ENCODE results near the gene HPDL. TPM values are rescaled to one million over a fixed set of nuclear protein-coding genes. Genes with fewer than 3 reads are reported as not detected.
A peak's percentile ranks its signal among the peaks of the same experiment; 100 is the strongest.
"Not testable (repeated sequence)": the region's sequence is repeated elsewhere in the genome, so short reads cannot be mapped to it uniquely, and the experiment has no call there.

The HPDL gene
- under 1 TPM; 0.36 to 0.80 (median 0.58) TPM for total RNA-seq (2021; fragmentation: NEBNext Ultra II Directional; extraction: Animal tissue kit (Norgen Biotek cat#: 25700))
- long read RNA-seq = 0 reads

DNA sequence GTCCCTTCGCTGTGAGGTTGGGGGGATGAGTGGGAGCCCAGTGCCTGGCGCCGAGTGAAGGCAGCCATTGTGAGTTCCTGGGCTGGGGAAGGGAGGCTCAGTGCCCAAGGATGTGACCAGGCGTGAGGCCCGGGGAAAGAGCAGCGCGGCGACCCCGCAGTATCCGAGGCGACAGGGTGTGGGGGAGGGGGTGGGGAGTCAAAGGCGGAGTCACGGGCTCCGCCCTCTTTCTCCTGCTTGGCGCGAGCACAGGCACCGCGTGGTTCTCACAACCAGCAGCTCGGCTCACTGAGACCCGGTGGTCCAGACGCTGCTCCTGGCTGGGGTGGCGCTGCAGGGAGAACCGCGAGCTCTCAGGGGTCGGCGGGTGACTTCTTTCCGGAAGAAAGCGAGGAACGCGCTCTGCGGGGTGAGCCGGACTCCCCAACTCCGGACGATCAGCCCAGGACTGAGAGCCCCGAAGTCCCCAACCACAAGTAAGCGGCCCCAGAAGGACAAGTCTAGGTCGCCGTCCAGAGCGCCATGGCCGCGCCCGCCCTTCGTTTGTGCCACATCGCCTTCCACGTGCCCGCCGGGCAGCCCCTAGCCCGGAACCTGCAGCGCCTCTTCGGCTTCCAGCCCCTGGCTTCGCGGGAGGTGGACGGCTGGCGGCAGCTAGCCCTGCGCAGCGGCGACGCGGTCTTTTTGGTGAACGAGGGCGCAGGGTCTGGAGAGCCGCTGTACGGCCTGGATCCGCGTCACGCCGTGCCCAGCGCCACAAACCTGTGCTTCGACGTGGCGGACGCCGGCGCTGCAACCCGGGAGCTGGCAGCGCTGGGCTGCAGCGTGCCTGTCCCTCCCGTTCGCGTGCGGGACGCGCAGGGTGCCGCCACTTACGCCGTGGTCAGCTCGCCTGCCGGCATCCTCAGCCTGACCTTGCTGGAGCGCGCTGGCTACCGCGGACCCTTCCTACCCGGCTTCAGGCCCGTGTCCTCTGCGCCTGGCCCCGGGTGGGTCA is at the start of gene HPDL:
HPDL (plus strand) TSS at position 269 of the 997 bp plus-strand sequence; CDS start at position 523, 254 bp downstream.
- no peak within 1 kb of the TSS for H3K27ac Mint-ChIP-seq
- peak within 1 kb of the TSS; percentile 84 for H3K4me3 Mint-ChIP-seq
- no peaks in the 10 kb centered on the region for H3K36me3 Mint-ChIP-seq (ENCODE audit: low read depth)
- DNase-seq = no peak
- 0 out of 2 replicates have a peak, but pooled peaks cover 2% of the 10 kb centered on the region for H3K27me3 Mint-ChIP-seq (ENCODE audit: insufficient read depth)
- no peaks in the 10 kb centered on the region for H3K9me3 Mint-ChIP-seq
- peaks cover 17% of the 10 kb centered on the region for H3K4me1 Mint-ChIP-seq (ENCODE audit: low read depth)
- TF ChIP-seq, protein P1, sequence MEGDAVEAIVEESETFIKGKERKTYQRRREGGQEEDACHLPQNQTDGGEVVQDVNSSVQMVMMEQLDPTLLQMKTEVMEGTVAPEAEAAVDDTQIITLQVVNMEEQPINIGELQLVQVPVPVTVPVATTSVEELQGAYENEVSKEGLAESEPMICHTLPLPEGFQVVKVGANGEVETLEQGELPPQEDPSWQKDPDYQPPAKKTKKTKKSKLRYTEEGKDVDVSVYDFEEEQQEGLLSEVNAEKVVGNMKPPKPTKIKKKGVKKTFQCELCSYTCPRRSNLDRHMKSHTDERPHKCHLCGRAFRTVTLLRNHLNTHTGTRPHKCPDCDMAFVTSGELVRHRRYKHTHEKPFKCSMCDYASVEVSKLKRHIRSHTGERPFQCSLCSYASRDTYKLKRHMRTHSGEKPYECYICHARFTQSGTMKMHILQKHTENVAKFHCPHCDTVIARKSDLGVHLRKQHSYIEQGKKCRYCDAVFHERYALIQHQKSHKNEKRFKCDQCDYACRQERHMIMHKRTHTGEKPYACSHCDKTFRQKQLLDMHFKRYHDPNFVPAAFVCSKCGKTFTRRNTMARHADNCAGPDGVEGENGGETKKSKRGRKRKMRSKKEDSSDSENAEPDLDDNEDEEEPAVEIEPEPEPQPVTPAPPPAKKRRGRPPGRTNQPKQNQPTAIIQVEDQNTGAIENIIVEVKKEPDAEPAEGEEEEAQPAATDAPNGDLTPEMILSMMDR (IDR thresholded peaks at IDR 0.05) = no peak

DNA sequence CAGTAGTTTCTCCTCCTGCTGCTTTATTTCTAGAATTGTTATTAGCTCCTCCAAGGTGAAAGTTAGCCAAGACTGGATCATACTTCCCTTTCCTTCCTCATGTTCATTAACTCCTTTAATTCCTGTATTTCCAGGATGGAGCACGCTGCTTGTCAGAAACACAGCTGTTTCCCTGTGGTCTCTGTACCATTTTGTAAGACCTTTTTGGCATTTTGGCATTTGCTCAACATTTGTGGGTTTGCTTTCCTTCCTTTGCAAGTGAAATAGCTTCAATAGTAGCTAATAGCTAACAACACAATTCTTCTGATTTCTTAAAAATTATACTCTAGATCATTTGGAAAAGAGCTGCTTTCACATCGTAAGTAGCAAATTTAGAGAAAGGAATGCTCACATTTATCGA is 44.3 kb upstream of the HPDL start:
- TF ChIP-seq, protein P1 (IDR thresholded peaks at IDR 0.05) = no peak
- Mint-ChIP-seq H3K4me1 (ENCODE audit: low read depth) (peaks cover 7% of the 10 kb centered on the region; the same call in 1 of the 2 replicates), H3K4me3 (no peak overlapping the region), H3K36me3 (ENCODE audit: low read depth) (peaks cover 6% of the 10 kb centered on the region), H3K27me3 (ENCODE audit: insufficient read depth) (peaks cover 22% of the 10 kb centered on the region), H3K9me3 (no peaks in the 10 kb centered on the region), H3K27ac (no peak overlapping the region)
- DNase-seq = no peak

DNA sequence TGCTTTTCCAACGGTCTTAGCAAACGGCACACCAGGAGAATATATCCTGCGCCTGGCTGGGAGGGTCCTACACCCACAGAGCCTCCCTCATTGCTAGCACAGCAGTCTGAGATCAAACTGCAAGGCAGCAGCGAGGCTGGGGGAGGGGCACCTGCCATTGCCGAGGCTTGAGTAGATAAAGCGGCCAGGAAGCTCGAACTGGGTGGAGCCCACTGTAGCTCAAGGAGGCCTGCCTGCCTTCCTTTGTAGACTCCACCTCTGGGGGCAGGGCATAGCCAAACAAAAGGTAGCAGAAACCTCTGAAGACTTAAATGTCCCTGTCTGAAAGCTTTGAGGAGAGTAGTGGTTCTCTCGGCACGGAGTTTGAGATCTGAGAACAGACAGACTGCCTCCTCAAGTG is 41.8 kb upstream of the HPDL start:
- H3K27me3 Mint-ChIP-seq (ENCODE audit: insufficient read depth) = peaks cover 21% of the 10 kb centered on the region
- not testable (repeated sequence) for H3K27ac Mint-ChIP-seq; DNase-seq; H3K4me1 Mint-ChIP-seq (ENCODE audit: low read depth); H3K9me3 Mint-ChIP-seq; H3K36me3 Mint-ChIP-seq (ENCODE audit: low read depth); H3K4me3 Mint-ChIP-seq

DNA sequence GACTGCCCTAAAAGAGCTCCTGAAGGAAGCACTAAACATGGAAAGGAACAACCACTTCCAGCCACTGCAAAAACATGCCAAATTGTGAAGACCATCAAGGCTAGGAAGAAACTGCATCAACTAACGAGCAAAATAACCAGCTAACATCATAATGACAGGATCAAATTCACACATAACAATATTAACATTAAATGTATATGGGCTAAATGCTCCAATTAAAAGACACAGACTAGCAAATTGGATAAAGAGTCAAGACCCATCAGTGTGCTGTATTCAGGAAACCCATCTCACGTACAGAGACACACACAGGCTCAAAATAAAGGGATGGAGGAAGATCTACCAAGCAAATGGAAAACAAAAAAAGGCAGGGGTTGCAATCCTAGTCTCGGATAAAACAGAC is 40.2 kb upstream of the HPDL start:
- not testable (repeated sequence) for H3K27ac Mint-ChIP-seq; H3K4me1 Mint-ChIP-seq (ENCODE audit: low read depth); H3K36me3 Mint-ChIP-seq (ENCODE audit: low read depth); H3K9me3 Mint-ChIP-seq; DNase-seq; H3K4me3 Mint-ChIP-seq
- H3K27me3 Mint-ChIP-seq (ENCODE audit: insufficient read depth) = peaks cover 15% of the 10 kb centered on the region

- not testable (repeated sequence) for H3K36me3 Mint-ChIP-seq (ENCODE audit: low read depth); H3K4me3 Mint-ChIP-seq
Measured at GRCh38 chr1:45291002-45291401, 35.7 kb upstream of the HPDL start.

DNA sequence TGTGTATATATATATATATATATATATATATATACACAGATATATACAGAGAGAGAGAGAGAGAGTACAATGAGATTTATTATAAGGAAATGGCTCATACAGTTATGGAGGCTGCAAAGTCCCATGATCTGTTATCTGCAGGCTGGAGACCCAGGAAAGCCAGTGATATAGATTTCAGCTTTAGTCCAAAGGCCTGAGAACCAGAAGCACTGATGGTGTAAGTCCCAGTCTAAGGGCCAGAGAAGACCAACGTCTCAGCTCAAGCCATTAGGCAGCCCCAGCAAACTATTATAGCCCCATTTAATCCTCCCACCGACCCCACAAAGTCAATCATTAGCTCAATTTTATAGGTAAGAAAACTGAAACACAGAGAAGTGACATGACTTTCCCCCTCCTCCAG is 35.0 kb upstream of the HPDL start:
- no peak overlapping the region for H3K27ac Mint-ChIP-seq
- no peak for DNase-seq
- H3K9me3 Mint-ChIP-seq = no peaks in the 10 kb centered on the region
- TF ChIP-seq, protein P1 (IDR thresholded peaks at IDR 0.05) = no peak
- H3K27me3 Mint-ChIP-seq (ENCODE audit: insufficient read depth) = peaks cover 8% of the 10 kb centered on the region
- no peaks in the 10 kb centered on the region for H3K36me3 Mint-ChIP-seq (ENCODE audit: low read depth)
- no peaks in the 10 kb centered on the region for H3K4me1 Mint-ChIP-seq (ENCODE audit: low read depth)
- no peak overlapping the region for H3K4me3 Mint-ChIP-seq

More at GRCh38 chr1:45291002-45291401, 35.7 kb upstream of the HPDL start:
- not testable (repeated sequence) for H3K27ac Mint-ChIP-seq; DNase-seq; H3K9me3 Mint-ChIP-seq; H3K4me1 Mint-ChIP-seq (ENCODE audit: low read depth)
- H3K27me3 Mint-ChIP-seq (ENCODE audit: insufficient read depth) = peaks cover 11% of the 10 kb centered on the region

Data from HFFc6 (cell line).